Measurements from ENCODE around the gene KCNJ10.
"Not testable (repeated sequence)": the region's sequence is repeated elsewhere in the genome, so short reads cannot be mapped to it uniquely, and the experiment has no call there.

The KCNJ10 gene

DNA sequence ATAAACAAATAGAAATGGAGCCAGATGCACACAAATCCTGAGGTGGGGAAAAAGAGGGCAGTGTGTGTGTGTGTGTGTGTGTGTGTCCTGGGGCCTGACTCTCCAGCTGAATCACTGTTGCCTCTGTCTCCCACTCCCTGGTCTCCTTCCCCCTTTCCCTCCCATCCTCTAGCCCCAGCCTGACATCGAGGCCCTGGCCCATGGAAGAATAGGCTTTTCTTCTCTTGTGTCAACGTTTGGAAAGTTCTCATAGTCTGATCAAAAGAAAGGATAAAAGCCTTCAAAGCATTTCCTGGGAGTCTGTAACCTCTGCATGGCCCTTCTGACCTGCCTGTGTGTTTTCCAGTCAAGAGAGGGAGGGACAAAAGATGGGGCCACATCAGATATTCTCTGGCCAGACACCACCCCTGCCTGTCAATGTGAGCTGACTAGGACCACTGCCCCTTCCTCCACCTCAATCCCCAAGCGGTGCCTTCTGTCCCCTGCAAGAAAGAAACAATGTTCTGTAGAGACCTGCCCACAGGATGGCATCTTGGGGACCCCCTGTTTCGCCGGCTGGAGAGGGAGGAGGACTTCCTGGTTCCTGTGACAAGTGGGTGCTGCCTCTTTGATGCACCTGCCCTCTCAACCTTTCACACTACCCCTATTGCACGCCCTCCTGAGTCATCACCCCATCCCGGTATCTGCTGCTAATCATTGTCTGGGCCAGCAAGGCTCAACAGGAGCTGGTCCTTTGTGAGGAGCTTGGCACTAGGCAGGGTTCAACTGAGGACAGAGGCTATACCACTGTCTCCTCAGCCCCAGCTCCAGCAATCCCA lies 16.2 kb downstream of the KCNJ10 start:
- TF ChIP-seq EZH2 (optimal IDR thresholded peaks at IDR 0.05; ENCODE audit: low read depth, low read length) (no peak), EZH2phosphoT487 (IDR thresholded peaks at IDR 0.05; ENCODE audit: low read length) (no peak)
- TF ChIP-seq, protein P1, sequence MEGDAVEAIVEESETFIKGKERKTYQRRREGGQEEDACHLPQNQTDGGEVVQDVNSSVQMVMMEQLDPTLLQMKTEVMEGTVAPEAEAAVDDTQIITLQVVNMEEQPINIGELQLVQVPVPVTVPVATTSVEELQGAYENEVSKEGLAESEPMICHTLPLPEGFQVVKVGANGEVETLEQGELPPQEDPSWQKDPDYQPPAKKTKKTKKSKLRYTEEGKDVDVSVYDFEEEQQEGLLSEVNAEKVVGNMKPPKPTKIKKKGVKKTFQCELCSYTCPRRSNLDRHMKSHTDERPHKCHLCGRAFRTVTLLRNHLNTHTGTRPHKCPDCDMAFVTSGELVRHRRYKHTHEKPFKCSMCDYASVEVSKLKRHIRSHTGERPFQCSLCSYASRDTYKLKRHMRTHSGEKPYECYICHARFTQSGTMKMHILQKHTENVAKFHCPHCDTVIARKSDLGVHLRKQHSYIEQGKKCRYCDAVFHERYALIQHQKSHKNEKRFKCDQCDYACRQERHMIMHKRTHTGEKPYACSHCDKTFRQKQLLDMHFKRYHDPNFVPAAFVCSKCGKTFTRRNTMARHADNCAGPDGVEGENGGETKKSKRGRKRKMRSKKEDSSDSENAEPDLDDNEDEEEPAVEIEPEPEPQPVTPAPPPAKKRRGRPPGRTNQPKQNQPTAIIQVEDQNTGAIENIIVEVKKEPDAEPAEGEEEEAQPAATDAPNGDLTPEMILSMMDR (IDR thresholded peaks at IDR 0.05; ENCODE audit: low read length): no peak
- Histone ChIP-seq H3K27me3 (replicated peaks; ENCODE audit: insufficient read depth, low read length) (peaks cover 11% of the 10 kb centered on the region; the same call in 1 of the 2 replicates), H2AFZ (ENCODE audit: low read length) (no peak overlapping the region), H3K27ac (ENCODE audit: low read length) (no peak overlapping the region), H3K4me3 (ENCODE audit: low read length) (no peak overlapping the region), H3K4me2 (ENCODE audit: low read depth, low read length) (no peak overlapping the region), H4K20me1 (ENCODE audit: insufficient read depth, low read length) (no peaks in the 10 kb centered on the region), H3K79me2 (ENCODE audit: low read length) (no peaks in the 10 kb centered on the region), H3K9ac (ENCODE audit: low read length) (no peak overlapping the region), H3F3A (ENCODE audit: insufficient read depth, low read length) (no peaks in the 10 kb centered on the region), H3K4me1 (ENCODE audit: low read length) (no peaks in the 10 kb centered on the region), H3K9me2 (replicated peaks; ENCODE audit: insufficient read depth, low read length) (no peaks in the 10 kb centered on the region), H3K9me3 (replicated peaks; ENCODE audit: insufficient read depth, low read length) (no peaks in the 10 kb centered on the region), H3K36me3 (replicated peaks; ENCODE audit: insufficient read depth, low read length) (no peaks in the 10 kb centered on the region)
- DNase-seq: no peak

DNA sequence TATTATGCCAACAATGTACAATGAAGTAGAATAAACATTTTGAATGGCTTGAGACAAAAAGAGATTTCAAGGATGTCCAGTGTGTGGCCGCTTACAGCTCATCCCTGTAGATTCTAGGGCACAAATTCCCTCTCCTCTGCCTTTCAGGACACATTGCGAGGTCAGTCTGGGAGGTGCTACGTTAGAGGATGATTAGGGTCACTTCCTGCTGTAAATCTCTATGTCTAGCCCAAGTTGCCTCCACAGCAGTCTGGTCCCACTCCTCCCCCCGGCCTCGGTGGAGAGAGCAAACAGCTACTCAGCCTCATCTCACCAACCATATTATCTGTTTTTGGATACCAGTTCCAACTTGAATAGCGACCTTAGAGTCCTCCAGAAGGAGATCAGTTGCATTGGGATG lies 17.0 kb downstream of the KCNJ10 start:
- DNase-seq: no peak
- Histone ChIP-seq H3K79me2 (ENCODE audit: low read length) (no peaks in the 10 kb centered on the region), H3K9me2 (replicated peaks; ENCODE audit: insufficient read depth, low read length) (no peaks in the 10 kb centered on the region), H3K36me3 (replicated peaks; ENCODE audit: insufficient read depth, low read length) (no peaks in the 10 kb centered on the region), H3K4me2 (ENCODE audit: low read depth, low read length) (no peak overlapping the region), H4K20me1 (ENCODE audit: insufficient read depth, low read length) (no peaks in the 10 kb centered on the region), H3K27me3 (replicated peaks; ENCODE audit: insufficient read depth, low read length) (peaks cover 11% of the 10 kb centered on the region; the same call in 1 of the 2 replicates), H3F3A (ENCODE audit: insufficient read depth, low read length) (no peaks in the 10 kb centered on the region), H2AFZ (ENCODE audit: low read length) (no peak overlapping the region), H3K4me3 (ENCODE audit: low read length) (no peak overlapping the region), H3K9me3 (replicated peaks; ENCODE audit: insufficient read depth, low read length) (no peaks in the 10 kb centered on the region), H3K27ac (ENCODE audit: low read length) (no peak overlapping the region), H3K9ac (ENCODE audit: low read length) (no peak overlapping the region), H3K4me1 (ENCODE audit: low read length) (no peaks in the 10 kb centered on the region)
- TF ChIP-seq, protein P1 (IDR thresholded peaks at IDR 0.05; ENCODE audit: low read length): no peak
- no peak for TF ChIP-seq EZH2phosphoT487 (IDR thresholded peaks at IDR 0.05; ENCODE audit: low read length)
- TF ChIP-seq EZH2 (optimal IDR thresholded peaks at IDR 0.05; ENCODE audit: low read depth, low read length): no peak

DNA sequence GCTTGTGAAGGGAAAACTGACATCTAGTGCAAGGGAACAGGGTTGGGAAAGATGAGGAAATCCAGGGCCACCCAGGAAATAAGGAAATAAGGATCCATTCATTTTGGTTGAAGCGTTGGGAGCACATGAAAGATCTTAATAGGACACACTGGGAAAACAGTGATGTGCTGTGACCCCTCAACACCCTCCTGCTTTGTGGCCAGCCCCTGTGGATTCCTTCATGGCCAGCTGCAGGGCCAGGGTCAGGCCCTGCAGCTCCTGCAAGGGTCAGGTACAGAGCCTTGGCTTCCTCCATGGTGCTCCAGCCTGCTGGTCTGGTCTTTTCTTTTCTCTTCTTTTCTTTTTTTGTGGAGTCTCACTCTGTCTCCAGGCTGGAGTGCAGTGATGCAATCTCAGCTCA lies 19.3 kb downstream of the KCNJ10 start:
- no peaks in the 10 kb centered on the region for H3K9me2 ChIP-seq (replicated peaks; ENCODE audit: insufficient read depth, low read length)
- no peak overlapping the region for H3K4me3 ChIP-seq (ENCODE audit: low read length)
- H3K4me1 ChIP-seq (ENCODE audit: low read length): peaks cover 10% of the 10 kb centered on the region
- no peak overlapping the region for H3K27ac ChIP-seq (ENCODE audit: low read length)
- no peak overlapping the region for H2AFZ ChIP-seq (ENCODE audit: low read length)
- no peaks in the 10 kb centered on the region for H4K20me1 ChIP-seq (ENCODE audit: insufficient read depth, low read length)
- no peak overlapping the region for H3K9ac ChIP-seq (ENCODE audit: low read length)
- H3K79me2 ChIP-seq (ENCODE audit: low read length): no peaks in the 10 kb centered on the region
- H3F3A ChIP-seq (ENCODE audit: insufficient read depth, low read length): no peaks in the 10 kb centered on the region
- no peaks in the 10 kb centered on the region for H3K9me3 ChIP-seq (replicated peaks; ENCODE audit: insufficient read depth, low read length)
- no peaks in the 10 kb centered on the region for H3K36me3 ChIP-seq (replicated peaks; ENCODE audit: insufficient read depth, low read length)
- H3K4me2 ChIP-seq (ENCODE audit: low read depth, low read length): no peak overlapping the region
- H3K27me3 ChIP-seq (replicated peaks; ENCODE audit: insufficient read depth, low read length): peaks cover 7% of the 10 kb centered on the region; the same call in 1 of the 2 replicates
- DNase-seq: no peak
- TF ChIP-seq, protein P1 (IDR thresholded peaks at IDR 0.05; ENCODE audit: low read length): no peak
- no peak for TF ChIP-seq EZH2phosphoT487 (IDR thresholded peaks at IDR 0.05; ENCODE audit: low read length)
- TF ChIP-seq EZH2 (optimal IDR thresholded peaks at IDR 0.05; ENCODE audit: low read depth, low read length): no peak

DNA sequence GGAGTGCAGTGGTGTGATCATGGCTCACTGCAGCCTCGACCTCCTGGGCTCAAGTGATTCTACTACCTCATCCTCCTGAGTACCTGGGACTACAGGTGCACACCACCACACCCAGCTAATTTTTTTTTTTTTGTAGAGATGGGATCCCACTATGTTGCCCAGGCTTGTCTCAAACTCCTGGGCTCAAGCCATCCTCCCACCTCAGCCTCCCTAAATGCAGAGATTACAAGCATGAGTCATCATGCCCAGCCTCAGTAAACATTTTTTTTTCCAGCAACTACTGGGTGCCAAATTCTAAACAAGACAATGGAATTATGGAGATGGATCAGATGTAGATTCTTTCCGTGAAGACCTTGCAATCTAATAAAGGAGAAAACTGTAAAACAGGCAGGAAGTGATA lies 19.8 kb downstream of the KCNJ10 start:
- not testable (repeated sequence) for H3F3A ChIP-seq (ENCODE audit: insufficient read depth, low read length); DNase-seq; H3K9me2 ChIP-seq (replicated peaks; ENCODE audit: insufficient read depth, low read length); H4K20me1 ChIP-seq (ENCODE audit: insufficient read depth, low read length); H3K36me3 ChIP-seq (replicated peaks; ENCODE audit: insufficient read depth, low read length); H3K79me2 ChIP-seq (ENCODE audit: low read length); H3K9me3 ChIP-seq (replicated peaks; ENCODE audit: insufficient read depth, low read length); H3K4me1 ChIP-seq (ENCODE audit: low read length); H3K4me3 ChIP-seq (ENCODE audit: low read length); H3K4me2 ChIP-seq (ENCODE audit: low read depth, low read length); H3K9ac ChIP-seq (ENCODE audit: low read length); H3K27ac ChIP-seq (ENCODE audit: low read length); H2AFZ ChIP-seq (ENCODE audit: low read length)
- H3K27me3 ChIP-seq (replicated peaks; ENCODE audit: insufficient read depth, low read length): peaks cover 11% of the 10 kb centered on the region; the same call in 1 of the 2 replicates

Measured in MM.1S (cell line).